ENCODE measurements around the gene WBP1.

Gene WBP1

GRCh38 chr2:74505448-74506246, 47.4 kb downstream of the WBP1 start:
- no peak for DNase-seq

- DNase-seq, result peak; percentile 100
These were observed 49.1 kb downstream of the WBP1 start, which contains the start of gene PCGF1 for GRCh38 chr2:74507145-74507925. Gene PCGF1, minus strand, starts transcription at chr2:74507695. Its CDS starts 27 bp downstream, at chr2:74507668.

GRCh38 chr2:74507926-74508520, 49.8 kb downstream of the WBP1 start:
- DNase-seq, result peak; percentile 40

- DNase-seq, result no peak
These were observed 52.0 kb downstream of the WBP1 start for GRCh38 chr2:74510272-74510671.

Measured in stimulated activated CD8-positive, alpha-beta memory T cell treated with anti-CD3 and anti-CD28 coated beads, Interleukin-4, amount 100 ng/mL, for 48 hours (primary cell).